Stimulated activated CD4-positive, alpha-beta T cell treated with anti-CD3 and anti-CD28 coated beads, Interleukin-15, amount 100 ng/mL, for 48 hours (primary cell): Measurements from ENCODE around the gene LMBRD1.

Experiments
- DNase-seq, 2 donors: peaks; one replicate each; pipeline ENCODE4 v3.0.0-alpha.2; 2020; ENCODE audit warnings: low read depth in 2 of 2

The LMBRD1 gene

DNA sequence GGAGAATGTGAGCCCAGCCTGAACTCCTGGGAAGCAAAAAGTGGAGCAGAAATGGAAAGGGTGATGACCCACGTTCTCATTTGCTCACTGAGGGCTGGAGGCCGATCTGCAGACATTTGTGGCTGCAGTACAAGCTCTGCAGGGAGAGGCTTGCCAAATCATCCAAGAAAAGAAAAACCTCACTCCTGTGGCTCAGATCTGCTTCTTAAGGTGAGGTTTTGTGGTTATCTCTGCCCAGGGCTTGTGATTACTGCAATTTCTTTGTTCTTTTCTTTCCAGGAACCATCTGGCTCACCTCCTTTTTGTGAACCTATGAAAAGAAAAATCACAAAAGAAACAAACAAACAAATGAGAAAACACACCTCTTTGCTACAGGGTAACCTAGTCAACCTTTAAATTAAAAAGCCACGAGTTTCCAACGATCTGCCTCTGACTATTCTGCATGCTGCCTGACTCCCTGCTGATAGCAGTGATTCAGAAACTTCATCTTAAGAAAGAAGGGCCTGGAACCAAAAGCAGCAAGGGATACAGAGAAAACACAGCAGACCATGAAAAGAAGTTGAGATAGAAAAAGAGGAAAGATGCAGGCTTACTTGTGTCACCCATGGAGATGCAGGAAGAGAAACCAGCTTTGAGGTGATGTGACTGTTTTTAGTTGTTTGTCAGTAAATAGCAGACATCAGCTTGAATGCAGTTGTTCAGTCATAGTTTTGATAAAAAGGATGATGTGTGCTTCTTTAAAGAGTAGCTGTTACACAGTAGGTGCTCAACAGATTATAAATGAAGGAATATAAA is 165.1 kb downstream of the LMBRD1 start:
- DNase-seq = no peak

DNA sequence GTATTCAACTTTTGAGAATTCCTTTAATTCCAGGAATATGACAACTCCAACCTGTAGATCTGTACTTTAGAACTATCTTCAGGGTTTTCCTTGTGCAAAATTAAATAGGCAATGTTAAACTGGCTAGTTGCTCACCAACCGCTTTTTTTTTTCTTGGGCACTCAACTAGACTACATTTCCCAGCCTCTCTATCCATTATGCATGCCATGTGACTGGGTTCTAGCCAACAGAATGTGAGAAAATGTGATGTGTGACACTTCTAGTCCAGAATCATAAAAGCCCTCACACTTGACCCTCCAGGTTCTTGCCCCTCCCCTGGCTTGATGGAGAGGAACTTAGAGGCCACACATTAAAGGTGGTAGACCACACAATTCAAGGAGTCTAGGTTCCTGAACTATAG is 166.0 kb downstream of the LMBRD1 start:
- no peak for DNase-seq

DNA sequence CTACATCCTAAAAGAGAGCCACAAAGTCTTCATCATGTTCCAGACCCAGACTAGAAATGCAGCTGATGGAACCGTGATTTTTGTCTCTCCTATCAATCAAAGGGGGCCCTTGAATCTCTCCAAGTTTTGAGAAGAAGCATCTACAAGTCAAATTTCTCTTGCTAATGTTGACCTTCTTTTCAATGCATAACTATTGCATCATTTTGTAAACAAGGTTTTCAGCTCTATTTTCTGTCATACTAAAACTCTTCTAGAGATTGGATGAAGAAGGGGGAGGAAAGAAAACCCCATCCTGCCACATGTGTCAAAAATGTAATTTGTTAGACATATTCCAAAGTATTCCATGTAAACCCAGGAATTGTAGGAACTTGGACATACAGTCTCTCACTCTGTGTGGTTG is 169.2 kb downstream of the LMBRD1 start:
- DNase-seq = no peak

- DNase-seq = no peak
Observed at GRCh38 chr6:69624944-69625343, 171.9 kb downstream of the LMBRD1 start.
